Activated CD8-positive, alpha-beta memory T cell treated with anti-CD3 and anti-CD28 coated beads, Interleukin-2, amount 50 U/mL, for 1 hour (primary cell): Measurements from ENCODE around the gene CANT1.
"Not testable (repeated sequence)": the region's sequence is repeated elsewhere in the genome, so short reads cannot be mapped to it uniquely, and the experiment has no call there.

Experiments
- DNase-seq: peaks from one replicate; pipeline ENCODE4 v3.0.0-alpha.2; 2020; ENCODE audit errors: extremely low read depth

CANT1 gene

GRCh38 chr17:79027274-79027924, 17.8 kb upstream of the CANT1 start:
- no peak for DNase-seq

- DNase-seq, result no peak
Measured at GRCh38 chr17:79026376-79027273, 17.1 kb upstream of the CANT1 start.

GRCh38 chr17:79024901-79025737, 15.6 kb upstream of the CANT1 start:
- no peak for DNase-seq

GRCh38 chr17:79023886-79024771, 14.6 kb upstream of the CANT1 start, which contains the start of gene C1QTNF1:
C1QTNF1 (plus strand) TSS chr17:79024169; CDS start chr17:79043969, 19,800 bp downstream.
- DNase-seq, result no peak

- DNase-seq, result no peak
Measured at GRCh38 chr17:79023180-79023705, 13.7 kb upstream of the CANT1 start.

GRCh38 chr17:79022507-79022991, 13.0 kb upstream of the CANT1 start:
- DNase-seq, result no peak

GRCh38 chr17:79021929-79022328, 12.4 kb upstream of the CANT1 start:
- not testable (repeated sequence) for DNase-seq

GRCh38 chr17:79020631-79021301, 11.2 kb upstream of the CANT1 start:
- DNase-seq, result no peak

GRCh38 chr17:79019632-79020584, 10.3 kb upstream of the CANT1 start:
- DNase-seq, result no peak

- no peak for DNase-seq
Measured at GRCh38 chr17:79019261-79019631, 9.7 kb upstream of the CANT1 start.

GRCh38 chr17:79018370-79018695, 8.8 kb upstream of the CANT1 start:
- DNase-seq, result no peak

- no peak for DNase-seq
Measured at GRCh38 chr17:79017546-79018369, 8.2 kb upstream of the CANT1 start.

- no peak for DNase-seq
Measured at GRCh38 chr17:79014158-79014758, 4.7 kb upstream of the CANT1 start.

GRCh38 chr17:79012563-79013134, 3.1 kb upstream of the CANT1 start:
- no peak for DNase-seq

GRCh38 chr17:79011451-79012147, 2.0 kb upstream of the CANT1 start:
- no peak for DNase-seq

GRCh38 chr17:79010304-79010646, 711 bp upstream of the CANT1 start:
- no peak for DNase-seq
